ENCODE results near the gene TBX18.

- TF ChIP-seq, protein P1, sequence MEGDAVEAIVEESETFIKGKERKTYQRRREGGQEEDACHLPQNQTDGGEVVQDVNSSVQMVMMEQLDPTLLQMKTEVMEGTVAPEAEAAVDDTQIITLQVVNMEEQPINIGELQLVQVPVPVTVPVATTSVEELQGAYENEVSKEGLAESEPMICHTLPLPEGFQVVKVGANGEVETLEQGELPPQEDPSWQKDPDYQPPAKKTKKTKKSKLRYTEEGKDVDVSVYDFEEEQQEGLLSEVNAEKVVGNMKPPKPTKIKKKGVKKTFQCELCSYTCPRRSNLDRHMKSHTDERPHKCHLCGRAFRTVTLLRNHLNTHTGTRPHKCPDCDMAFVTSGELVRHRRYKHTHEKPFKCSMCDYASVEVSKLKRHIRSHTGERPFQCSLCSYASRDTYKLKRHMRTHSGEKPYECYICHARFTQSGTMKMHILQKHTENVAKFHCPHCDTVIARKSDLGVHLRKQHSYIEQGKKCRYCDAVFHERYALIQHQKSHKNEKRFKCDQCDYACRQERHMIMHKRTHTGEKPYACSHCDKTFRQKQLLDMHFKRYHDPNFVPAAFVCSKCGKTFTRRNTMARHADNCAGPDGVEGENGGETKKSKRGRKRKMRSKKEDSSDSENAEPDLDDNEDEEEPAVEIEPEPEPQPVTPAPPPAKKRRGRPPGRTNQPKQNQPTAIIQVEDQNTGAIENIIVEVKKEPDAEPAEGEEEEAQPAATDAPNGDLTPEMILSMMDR (IDR thresholded peaks at IDR 0.05) = no peak
- TF ChIP-seq ETV6 (CRISPR knock-in tag; IDR thresholded peaks at IDR 0.05) = no peak
- TF ChIP-seq GTF2I (CRISPR knock-in tag; conservative IDR thresholded peaks at IDR 0.05) = no peak
- TF ChIP-seq, protein P2, sequence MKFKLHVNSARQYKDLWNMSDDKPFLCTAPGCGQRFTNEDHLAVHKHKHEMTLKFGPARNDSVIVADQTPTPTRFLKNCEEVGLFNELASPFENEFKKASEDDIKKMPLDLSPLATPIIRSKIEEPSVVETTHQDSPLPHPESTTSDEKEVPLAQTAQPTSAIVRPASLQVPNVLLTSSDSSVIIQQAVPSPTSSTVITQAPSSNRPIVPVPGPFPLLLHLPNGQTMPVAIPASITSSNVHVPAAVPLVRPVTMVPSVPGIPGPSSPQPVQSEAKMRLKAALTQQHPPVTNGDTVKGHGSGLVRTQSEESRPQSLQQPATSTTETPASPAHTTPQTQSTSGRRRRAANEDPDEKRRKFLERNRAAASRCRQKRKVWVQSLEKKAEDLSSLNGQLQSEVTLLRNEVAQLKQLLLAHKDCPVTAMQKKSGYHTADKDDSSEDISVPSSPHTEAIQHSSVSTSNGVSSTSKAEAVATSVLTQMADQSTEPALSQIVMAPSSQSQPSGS (CRISPR knock-in tag; IDR thresholded peaks at IDR 0.05; ENCODE audit: borderline replicate concordance, low read depth) = no peak
- TF ChIP-seq CREM (CRISPR knock-in tag; IDR thresholded peaks at IDR 0.05) = no peak
- no peak for TF ChIP-seq FOXP4 (CRISPR knock-in tag; IDR thresholded peaks at IDR 0.05)
- TF ChIP-seq, protein P3, sequence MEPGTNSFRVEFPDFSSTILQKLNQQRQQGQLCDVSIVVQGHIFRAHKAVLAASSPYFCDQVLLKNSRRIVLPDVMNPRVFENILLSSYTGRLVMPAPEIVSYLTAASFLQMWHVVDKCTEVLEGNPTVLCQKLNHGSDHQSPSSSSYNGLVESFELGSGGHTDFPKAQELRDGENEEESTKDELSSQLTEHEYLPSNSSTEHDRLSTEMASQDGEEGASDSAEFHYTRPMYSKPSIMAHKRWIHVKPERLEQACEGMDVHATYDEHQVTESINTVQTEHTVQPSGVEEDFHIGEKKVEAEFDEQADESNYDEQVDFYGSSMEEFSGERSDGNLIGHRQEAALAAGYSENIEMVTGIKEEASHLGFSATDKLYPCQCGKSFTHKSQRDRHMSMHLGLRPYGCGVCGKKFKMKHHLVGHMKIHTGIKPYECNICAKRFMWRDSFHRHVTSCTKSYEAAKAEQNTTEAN (CRISPR knock-in tag; IDR thresholded peaks at IDR 0.05) = no peak
- TF ChIP-seq E2F1 (CRISPR knock-in tag; IDR thresholded peaks at IDR 0.05) = no peak
- TF ChIP-seq GABPB1 (CRISPR knock-in tag; IDR thresholded peaks at IDR 0.05) = no peak
- no peak for TF ChIP-seq TCF7 (CRISPR knock-in tag; IDR thresholded peaks at IDR 0.05; ENCODE audit: low read depth)
Observed at GRCh38 chr6:84779380-84779779, 15.0 kb upstream of the TBX18 start.

Data from WTC11 (cell line).